OCI-LY1 (cell line): ENCODE measurements around the gene KIF16B.
"Not testable (repeated sequence)": the region's sequence is repeated elsewhere in the genome, so short reads cannot be mapped to it uniquely, and the experiment has no call there.

Experiments used
- CTCF ChIP-seq: fragments of 200-600 bp; sonication (generic), shearing (Covaris generic); IDR thresholded peaks from 2 replicates; pipeline ENCODE4 v1.5.1; 2017; ENCODE audit warnings: mild to moderate bottlenecking, antibody characterized with exemption, low read length, moderate library complexity, mixed read lengths
- EZH2 ChIP-seq: fragments of 200-600 bp; sonication (generic), shearing (Covaris generic); IDR thresholded peaks from 2 replicates; pipeline ENCODE4 v1.8.0; 2017; ENCODE audit warnings: borderline replicate concordance, mixed run types, mild to moderate bottlenecking, antibody characterized with exemption, low read length, moderate library complexity, mixed read lengths

- not testable (repeated sequence) for TF ChIP-seq CTCF, EZH2
These were observed 313.1 kb downstream of the KIF16B start for GRCh38 chr20:16260133-16260532.
